Activated effector memory CD4-positive, alpha-beta T cell treated with anti-CD3 and anti-CD28 coated beads, Interleukin-2, amount 50 U/mL, for 16 hours (primary cell): ENCODE results near the gene RLF.

Source experiments
- DNase-seq: peaks from one replicate; pipeline ENCODE4 v3.0.0-alpha.2; 2020

Gene RLF, protein sequence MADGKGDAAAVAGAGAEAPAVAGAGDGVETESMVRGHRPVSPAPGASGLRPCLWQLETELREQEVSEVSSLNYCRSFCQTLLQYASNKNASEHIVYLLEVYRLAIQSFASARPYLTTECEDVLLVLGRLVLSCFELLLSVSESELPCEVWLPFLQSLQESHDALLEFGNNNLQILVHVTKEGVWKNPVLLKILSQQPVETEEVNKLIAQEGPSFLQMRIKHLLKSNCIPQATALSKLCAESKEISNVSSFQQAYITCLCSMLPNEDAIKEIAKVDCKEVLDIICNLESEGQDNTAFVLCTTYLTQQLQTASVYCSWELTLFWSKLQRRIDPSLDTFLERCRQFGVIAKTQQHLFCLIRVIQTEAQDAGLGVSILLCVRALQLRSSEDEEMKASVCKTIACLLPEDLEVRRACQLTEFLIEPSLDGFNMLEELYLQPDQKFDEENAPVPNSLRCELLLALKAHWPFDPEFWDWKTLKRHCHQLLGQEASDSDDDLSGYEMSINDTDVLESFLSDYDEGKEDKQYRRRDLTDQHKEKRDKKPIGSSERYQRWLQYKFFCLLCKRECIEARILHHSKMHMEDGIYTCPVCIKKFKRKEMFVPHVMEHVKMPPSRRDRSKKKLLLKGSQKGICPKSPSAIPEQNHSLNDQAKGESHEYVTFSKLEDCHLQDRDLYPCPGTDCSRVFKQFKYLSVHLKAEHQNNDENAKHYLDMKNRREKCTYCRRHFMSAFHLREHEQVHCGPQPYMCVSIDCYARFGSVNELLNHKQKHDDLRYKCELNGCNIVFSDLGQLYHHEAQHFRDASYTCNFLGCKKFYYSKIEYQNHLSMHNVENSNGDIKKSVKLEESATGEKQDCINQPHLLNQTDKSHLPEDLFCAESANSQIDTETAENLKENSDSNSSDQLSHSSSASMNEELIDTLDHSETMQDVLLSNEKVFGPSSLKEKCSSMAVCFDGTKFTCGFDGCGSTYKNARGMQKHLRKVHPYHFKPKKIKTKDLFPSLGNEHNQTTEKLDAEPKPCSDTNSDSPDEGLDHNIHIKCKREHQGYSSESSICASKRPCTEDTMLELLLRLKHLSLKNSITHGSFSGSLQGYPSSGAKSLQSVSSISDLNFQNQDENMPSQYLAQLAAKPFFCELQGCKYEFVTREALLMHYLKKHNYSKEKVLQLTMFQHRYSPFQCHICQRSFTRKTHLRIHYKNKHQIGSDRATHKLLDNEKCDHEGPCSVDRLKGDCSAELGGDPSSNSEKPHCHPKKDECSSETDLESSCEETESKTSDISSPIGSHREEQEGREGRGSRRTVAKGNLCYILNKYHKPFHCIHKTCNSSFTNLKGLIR (N-terminal part only)

DNA sequence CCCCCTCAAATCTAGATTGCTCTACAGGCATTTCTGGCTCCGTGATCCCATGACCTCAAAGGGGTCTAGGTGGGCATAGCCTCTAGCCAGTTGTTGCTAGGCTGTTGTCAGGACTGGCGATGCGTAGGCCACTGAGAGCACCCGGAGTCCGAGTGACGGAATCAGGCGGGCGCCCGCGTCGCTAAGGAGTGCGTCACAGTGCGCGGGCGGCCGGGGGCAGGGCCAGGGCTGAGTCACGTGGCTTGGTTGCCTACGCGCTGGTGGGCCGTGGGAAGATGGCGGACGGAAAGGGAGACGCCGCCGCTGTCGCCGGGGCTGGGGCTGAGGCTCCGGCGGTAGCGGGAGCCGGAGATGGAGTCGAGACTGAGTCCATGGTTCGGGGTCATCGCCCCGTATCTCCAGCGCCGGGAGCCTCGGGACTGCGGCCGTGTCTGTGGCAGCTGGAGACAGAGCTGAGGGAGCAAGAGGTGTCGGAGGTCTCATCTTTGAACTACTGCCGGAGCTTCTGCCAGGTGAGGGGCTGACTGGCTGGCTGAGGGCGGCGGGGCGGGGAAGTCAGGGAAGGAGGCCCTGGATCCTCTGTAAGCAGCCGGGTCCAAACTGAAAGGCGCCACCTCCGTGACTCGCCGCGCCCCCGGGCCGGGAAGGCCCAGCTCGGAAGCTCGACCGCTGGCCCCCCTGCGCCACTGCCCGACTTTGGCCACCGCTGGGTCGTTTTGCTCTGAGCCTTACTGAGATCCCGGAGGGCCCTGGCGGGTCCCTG is at the start of gene RLF:
RLF (plus strand) TSS at position 263 of the 763 bp plus-strand sequence; CDS start at position 276, 13 bp downstream.
- DNase-seq: peak; percentile 98

DNA sequence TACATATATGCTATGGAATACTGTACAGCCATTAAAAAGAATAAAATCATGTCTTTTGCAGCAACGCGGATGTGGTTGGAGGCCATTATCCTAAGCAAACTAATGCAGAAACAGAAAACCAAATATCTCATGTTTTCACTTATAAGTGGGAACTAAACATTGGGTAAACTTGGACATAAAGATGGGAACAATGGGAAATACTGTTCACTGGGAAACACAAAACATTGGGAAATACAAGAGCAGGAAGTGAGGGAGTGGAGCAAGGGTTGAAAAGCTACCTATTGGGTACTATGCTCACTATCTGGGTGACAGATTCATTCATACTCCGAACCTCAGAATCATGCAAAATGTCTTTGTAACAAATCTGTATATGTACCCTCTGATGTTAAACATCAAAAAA is 46.8 kb upstream of the RLF start:
- DNase-seq: no peak

DNA sequence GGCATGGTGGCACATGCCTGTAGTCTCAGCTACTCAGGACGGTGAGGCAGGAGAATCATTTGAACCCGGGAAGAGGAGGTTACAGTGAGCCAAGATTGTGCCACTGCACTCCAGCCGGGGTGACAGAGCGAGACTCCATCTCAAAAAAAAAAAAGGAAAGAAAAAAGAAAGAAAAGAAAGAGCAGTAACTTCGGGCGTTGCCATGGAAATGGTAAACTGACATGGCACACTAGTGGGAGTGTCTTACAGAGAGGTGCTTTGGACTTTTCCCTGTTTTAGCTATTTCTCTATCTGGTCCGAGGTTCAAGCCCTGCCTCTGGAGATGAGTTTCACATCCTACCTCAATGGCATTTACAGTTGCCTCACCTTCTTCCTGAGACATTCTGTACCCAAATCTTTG is 41.1 kb upstream of the RLF start:
- DNase-seq: no peak

DNA sequence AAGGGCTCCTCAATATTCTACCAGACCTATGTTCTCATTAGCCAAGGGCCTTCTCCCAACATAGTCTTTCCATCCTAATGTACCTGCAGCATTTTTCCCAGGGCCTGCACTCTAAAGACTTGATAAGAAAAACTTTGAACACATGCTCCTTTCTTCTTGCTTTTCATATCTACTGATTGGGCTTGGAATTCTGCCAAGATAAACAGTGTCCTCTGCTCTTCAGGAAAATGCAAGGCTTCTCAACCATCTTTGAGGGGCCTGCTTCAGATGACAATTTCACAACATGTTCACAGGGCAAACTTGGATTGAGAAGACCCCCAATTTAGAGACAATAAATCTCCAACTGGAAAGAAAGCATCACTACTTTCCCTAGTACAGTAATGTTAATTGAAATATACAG is 38.3 kb upstream of the RLF start:
- DNase-seq: no peak

DNA sequence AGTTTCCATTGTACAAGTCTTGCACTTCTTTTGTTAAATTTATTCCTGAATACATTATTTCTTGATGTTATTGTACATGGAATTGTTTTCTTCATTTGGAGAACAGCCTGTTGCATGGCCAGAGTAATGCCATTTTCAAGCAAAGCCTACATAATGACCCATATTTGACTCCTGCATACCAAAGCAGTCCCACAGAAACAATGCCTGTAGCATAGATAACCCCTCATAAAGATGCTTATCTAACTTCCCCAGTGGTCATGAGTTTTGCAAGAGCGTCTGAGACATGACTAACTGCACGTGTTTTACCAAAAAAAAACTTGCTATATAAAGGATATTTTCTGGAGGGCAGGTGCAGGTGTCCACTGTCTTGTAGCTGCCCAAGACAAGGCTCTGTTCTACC is 30.3 kb upstream of the RLF start:
- DNase-seq: no peak

DNA sequence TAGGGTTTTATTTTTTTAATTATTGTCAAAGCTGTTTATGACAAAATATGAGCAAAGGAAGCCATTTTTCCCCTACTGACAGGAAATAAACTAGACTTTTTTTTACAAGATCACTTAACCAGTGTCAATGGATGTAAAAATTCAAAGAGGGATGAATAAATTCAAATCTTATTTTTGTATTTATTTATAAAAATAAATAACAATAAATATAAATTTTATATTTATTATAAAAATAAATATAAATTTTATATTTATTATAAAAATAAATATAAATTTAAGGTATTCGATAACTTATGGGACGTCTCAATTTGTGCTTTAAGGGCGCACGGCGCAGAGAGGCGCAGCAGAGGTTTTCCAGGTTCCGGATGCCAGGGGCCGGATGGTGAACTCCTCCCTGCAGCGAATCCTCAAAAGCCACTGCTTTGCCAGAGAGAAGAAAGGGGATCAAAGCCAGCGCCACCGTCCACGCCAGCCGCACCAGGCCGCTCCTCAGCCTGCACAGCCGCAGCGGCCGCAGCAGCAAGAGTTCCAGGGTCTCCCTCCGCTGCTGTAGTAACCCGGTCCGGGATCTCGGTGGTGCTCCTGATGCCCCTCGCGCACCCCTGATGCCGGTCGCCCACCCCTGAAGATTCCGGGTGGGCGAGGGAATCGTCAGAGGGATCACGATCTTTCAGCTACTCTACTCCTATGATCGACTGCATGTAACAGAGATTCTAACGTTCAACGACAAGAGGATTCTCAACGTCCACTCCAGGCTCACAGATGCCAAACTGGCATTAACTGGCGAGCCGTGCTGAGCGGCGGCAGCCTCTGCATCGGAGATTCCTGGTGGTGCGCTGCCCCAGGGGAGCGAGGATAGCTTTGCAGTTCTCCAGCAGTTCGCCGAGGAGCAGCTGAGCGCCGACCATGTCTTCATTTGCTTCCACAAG is 28.5 kb upstream of the RLF start:
- DNase-seq: no peak

DNA sequence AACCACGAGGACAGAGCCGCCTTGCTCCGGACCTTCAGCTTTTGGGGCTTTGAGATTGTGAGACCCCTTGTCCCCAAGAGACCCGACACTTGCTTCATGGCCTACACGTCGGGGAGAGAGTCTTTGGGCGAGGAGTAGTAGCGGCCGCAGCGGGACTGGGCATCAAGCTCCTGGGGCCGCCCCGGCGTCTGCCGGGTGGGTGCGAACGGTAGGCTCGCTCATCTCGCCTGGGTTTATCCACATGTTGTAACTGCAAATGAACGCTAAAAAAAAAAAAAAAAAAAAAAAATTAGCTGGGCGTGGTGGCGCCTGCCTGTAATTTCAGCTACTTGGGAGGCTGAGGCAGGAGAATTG is 27.9 kb upstream of the RLF start:
- no peak for DNase-seq

DNA sequence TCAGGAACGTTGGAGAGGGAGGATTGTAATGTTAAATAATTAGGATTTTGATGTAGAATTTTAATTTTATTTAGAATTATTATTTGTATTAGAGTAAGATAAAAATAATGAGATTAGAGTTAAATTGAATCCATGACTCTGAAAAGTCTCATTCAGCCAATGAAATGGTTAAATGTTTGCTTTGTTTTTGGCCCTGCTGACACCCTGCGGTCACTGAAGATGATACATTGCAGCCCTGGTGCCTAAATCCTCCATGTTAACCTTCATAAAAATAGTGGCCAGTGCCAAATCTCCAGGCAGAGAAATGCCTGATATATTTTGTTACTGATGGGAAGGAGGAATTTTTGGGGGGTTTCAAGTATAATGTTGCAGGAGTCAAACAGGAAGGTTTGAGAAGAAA is 27.3 kb upstream of the RLF start:
- no peak for DNase-seq

DNA sequence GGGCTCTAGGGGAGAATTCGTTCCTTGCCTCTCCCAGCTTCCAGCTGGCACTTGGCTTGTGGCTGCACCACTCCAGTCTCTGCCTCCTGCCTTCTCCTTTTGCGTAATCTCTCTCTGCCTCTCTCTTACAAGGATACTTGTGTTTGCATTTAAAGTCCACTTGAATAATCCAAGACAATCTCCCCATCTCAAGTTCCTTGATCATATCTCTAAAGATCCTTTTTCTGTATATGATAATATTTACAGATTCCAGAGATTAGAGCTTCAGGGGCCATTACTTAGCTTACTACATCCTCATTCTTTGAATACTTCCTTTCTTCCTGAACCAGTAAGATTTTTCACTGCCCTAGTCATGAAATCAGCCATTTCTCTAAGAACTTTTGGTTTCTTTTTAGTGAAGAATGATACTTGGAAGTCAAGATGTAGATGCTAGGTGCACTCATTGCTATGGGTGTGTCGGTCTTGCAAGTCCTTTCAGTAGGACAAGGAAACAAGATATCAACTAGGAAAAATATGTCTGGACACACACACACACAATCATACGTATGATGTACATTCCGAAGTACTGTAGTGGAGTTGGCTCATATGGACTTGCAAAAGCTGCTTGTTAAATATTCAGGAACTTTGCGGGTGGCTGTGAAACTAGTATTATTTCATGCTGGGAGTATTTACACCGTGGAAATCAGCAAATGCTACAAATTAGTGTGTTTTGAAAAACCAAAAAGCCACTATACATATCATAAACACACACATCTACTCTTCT is 20.8 kb upstream of the RLF start:
- DNase-seq: no peak

DNA sequence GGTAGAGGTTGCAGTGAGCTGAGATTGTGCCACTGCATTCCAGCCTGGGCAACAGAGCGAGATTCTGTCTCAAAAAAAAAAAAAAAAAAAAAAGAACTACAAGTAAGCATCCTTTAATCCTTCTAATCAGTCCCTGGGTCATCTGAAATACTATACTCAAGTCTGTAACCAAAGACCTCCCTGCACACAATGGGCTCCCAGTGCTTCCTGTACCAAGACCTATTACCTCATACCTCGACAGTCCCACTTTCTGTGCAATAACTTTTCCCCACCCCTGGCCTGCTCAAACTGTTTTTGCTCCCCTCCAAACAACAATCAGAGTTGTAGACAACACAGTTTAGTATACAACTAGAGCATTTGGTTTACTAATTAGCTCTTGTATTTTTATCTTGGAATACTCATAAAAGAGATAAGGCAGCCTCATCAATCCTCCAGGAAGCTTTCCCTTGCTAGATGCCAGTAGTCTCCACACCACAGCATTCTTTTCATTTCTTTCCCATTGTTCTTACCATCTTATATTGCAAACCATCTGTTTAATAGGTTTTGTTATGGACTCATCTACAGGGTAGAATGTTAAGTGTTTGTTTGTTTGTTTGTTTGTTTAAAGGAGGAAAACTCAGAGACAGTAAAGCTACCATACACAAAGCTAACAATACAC is 19.2 kb upstream of the RLF start:
- DNase-seq: no peak

DNA sequence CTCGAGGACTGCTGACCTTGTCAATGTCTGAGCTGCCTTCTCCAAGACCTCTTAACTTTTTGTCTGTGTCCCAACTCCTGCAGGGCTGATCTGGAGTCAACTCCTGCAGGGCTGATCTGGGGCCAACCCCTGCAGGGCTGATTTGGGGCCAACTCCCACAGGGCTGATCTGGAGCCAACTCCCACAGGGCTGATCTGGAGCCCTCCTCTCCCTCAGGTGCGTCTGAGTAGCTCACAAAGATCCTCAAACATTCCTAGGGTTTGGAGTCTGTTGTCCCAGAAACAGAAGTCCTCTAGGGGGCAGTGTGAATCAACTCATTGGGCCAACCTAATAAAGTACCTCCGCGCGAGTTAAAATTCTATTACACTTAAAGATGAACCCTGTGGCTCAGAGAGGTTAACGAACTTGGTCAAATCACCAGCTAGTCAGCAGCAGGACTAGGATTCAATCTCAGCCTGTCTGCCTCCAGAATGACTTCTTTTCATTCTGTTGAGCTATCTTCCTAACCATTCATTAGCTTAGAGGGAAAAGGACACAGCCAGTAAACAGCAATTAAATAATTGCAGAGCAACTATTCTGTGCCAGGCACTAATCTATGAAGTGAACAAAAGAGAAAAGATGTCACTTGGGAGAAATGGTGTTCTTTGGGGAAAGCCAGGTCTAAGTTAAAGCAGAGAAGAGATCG is 17.2 kb upstream of the RLF start:
- DNase-seq: peak; percentile 77

DNA sequence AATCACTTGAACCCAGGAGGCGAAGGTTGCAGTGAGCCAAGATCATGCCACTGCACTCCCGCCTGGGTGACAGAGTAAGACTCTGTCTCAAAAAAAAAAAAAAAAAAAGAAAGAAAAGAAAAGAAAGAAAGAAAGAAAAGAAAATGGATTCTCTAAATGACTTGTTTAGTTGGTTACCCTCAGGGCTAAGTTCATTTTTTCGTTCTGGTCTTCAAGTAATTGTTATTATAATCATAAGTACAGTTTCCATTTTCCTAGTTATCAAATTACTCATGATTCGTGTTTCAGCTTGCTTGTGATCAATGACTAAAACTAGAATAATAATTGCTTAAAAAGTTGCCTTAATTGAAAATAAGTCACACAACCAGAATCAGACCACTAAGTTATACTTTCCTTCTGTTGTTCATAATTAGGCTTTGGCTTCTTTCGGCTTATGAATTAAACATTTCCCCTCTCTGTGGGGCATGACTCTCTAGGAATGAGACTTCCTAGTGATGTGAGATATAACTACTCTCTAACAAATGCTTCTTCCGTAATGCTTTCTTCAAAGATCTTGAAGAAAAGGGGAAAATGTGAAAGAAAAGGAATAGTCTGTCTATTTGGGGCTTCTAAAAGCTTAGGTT is 9.6 kb upstream of the RLF start:
- DNase-seq: no peak

DNA sequence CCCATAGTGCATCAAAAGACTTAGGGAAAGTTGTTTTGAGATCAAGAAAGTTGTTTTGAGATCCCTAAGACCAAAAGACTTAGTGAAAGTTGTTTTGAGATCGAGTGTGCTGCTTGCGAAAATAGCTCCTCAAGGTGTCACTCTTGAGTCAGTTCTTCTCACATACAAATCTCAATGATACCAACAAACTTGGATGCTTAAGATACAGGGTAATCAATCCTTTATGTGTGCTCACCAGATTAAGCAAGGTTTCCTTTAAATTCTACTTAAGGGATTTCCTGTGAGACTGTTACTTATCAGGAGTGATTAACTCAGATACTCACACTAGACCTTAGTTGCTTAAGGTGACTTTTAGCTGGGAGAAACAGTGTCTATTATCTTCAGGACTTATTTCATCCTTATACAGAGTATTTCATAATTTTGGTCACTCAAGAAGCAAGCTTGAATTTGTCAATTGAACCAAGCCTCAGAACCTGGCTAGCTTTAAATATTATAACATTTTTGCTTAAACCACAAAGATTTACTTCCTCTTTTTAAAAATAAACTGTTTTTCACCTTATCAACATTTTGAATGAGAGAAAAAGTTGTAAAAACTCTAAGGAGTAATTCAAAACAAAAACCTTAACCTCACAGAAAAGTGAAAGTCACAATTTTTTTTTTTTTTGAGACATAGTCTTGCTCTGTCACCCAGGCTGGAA is 8.0 kb upstream of the RLF start:
- DNase-seq: no peak

DNA sequence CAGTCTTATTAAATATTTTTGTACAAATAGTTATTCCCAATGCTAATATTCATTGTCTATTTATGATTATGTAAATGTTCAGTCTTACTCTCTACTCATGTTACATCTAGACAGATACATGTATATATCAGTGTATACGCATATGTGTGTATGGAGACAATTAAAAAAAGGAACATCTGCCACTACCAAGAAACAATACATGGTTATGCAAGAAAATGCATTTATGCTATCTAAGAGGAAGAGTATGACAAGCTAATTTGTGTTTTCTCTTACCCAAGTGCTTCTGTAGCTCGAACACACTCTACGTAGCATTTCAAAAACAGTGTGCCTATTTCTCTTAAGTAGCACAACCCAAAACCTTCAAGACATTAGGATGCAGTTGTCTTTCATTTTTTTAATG is 6.1 kb upstream of the RLF start:
- DNase-seq: no peak

DNA sequence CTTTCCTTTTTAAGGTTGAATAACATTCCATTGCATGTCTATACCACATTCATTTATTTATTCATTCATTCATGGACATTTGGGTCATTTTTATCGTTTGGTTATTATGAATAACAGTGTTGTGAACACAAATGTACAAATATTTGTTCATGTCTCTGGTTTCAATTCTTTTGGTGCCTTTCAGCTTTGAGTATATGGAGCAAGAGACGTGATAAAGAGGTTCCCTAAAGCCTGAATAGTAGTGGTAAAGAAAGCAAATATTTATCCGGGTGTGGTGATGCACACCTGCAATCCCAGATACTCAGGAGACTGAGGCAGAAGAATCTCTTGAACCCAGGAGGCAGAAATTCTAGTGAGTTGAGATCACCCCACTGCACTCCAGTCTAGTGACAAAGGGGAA is 5.3 kb upstream of the RLF start:
- no peak for DNase-seq

DNA sequence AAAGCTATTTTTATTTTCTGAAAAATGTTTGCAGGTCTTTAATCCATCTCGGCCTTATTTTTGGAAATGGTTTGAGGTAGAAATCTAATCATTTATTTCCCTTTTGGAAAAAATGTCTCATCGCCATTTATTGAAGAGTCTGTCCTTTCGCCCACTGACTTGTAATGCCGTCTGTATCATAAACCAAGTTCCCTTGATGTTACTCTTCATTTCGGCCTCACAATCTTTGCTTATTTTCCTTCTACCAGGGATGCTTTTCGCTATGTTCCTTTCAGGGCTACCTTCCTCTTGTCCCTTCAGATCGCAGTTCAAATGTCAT is 422 bp upstream of the RLF start:
- DNase-seq: no peak

DNA sequence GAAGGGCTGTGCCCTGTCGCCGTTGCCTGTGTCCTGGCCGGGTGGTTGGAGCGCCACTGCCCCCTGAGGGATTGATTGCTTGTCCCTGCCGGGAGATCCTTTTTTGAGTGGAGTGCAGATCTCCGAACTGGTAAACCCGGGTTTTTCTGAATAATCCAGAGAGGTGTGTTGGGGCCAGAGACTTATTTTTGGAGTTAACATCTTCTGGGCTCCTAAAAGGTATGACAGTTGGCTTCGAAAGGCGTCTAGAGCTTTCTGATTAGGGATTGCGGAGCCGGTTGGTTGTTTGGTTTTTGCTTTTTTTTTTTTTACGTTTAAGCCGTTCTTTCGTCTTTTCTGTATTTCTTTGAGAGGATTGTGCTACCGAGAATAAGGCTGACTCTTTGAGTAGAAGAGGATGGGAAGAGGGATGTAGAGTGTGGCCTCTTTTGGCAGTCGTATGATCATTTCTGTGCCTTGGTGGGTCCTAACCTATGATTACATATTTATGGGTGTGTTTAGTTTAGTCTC is 756 bp downstream of the RLF start:
- DNase-seq: no peak

DNA sequence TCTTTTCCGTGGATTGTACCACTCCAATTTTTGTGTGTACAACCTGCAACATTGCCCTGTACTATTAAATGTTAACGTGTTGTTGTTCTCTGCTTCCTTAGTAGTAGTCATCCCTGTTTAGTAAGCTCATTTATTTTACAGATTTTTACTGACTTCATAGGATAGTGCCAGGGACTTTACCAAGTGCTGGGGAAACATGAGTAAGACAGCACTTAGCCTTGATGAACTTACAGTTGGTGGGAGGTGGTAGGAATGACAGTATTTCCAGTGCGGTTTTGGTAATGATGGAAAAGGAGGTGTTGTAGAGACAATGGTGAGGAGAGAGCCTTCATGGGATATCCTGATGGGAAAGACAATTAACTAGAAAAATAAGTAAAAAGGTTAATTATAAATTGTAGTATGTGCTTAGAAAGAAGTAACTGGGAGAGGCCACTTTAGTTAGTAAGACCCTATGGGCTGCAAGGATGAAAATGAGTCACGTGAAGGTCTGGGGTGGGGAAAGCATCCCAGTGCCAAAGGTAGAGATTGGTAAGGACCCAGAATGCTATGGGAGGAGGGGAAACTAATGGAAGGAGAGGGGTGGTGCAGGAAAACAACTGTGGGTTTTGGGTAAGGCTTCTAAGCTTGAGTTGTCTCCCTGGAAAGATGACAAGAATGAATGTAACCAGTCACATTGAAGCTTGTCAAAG is 1.7 kb downstream of the RLF start:
- DNase-seq: no peak
